Measurements from ENCODE around the gene ZNF774. TPM values are rescaled to one million over a fixed set of nuclear protein-coding genes. Genes with fewer than 3 reads are reported as not detected.

ZNF774 gene
- total RNA-seq, 3 donors from 2014 or later: 0.46 to 1.2 (median 1.0) TPM

DNA sequence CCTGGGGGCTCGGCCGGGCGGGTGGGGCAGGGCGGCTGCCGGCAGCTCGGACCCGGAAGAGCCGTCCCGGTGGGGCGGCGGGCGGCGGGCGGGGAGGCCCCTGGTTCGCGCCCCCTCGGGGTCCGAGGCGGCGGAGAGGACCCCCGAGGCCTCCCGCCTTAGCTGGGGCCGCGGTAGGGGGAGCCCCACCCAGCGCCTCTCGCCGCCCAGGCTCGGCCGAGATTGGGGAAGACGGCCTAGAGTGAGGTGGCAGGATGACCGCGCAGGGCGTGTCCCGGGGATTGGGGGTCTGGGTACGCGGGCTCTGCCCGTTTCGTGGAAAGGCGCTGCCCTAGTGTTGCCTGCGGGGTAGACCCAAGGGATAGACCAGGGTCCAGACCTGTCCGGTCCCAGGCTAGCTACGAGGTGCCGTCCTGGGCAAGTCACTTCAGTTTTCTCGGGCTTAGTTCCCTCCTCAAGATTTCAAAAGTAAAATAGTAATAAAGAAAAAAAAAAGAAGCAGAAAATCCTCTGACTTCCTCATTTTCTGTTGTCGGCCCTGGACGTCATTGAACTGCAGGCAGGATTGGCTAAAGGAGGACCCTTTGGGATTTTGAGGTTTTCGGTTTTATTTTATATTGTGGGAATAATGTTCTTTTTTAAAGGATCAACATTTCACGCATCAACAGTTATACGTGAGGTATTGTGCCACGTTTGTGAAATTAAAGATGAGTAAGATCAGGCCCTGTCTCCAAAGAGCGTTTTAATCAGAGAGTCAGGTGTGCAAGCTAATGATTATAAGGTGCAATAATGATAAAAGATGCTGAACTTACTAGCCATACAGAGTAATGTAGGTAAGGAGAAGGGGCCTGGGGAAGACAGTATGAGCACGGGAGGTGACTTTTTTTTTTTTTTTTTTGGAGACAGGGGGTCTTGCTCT is 36.6 kb downstream of the ZNF774 start:
- Mint-ChIP-seq H3K27me3 (ENCODE audit: low read depth) (no peaks in the 10 kb centered on the region), H3K4me1 (ENCODE audit: low read depth) (peaks cover 49% of the 10 kb centered on the region), H3K4me3 (peak overlapping the region; percentile 87), H3K9me3 (no peaks in the 10 kb centered on the region), H3K36me3 (ENCODE audit: insufficient read depth) (peaks cover 29% of the 10 kb centered on the region)
- DNase-seq (peak; percentile 32), ATAC-seq (peak; percentile 54 to 55)

DNA sequence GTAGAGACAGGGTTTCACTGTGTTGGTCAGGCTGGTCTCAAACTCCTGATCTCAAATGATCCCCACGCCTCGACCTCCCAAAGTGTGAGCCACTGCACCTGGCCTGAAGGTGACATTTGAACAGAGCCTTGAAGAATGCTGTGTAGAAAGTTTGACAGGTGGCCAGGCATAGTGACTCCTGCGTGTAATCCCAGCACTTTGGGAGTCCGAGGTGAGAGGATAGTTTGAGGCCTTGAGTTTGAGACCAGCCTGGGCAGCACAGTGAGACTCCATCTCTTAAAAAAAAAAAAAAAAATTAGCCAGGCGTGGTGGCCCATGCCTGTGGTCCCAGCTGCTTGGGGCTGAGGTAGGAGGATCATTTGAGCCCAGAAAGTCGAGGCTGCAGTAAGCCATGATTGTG is 37.4 kb downstream of the ZNF774 start:
- H3K9me3 Mint-ChIP-seq: no peaks in the 10 kb centered on the region
- peak overlapping the region; percentile 87 for H3K4me3 Mint-ChIP-seq
- ATAC-seq: no peak
- H3K4me1 Mint-ChIP-seq (ENCODE audit: low read depth): peaks cover 56% of the 10 kb centered on the region
- peaks cover 29% of the 10 kb centered on the region for H3K36me3 Mint-ChIP-seq (ENCODE audit: insufficient read depth)
- no peak for DNase-seq
- H3K27me3 Mint-ChIP-seq (ENCODE audit: low read depth): no peaks in the 10 kb centered on the region

DNA sequence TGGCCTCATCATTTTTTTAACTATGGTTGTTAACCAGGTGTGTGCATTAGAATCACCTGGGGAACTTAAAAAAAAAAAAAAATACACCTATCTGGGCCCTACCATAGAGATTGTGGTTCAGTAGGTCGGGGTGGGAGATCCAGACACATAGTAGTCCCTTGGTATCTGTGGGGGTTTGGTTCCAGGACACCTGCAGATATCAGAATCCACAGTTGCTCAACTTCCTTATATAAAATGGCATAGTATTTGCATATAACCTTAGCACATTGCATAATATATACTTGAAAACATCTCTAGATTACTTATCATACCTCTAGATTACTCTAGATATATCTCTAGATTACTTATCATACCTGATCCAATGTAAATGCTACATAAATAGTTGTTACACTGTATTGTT is 41.0 kb downstream of the ZNF774 start:
- peaks cover 71% of the 10 kb centered on the region for H3K4me1 Mint-ChIP-seq (ENCODE audit: low read depth)
- no peak for DNase-seq
- peaks cover 38% of the 10 kb centered on the region for H3K36me3 Mint-ChIP-seq (ENCODE audit: insufficient read depth)
- H3K9me3 Mint-ChIP-seq: no peaks in the 10 kb centered on the region
- ATAC-seq: no peak
- H3K27me3 Mint-ChIP-seq (ENCODE audit: low read depth): no peaks in the 10 kb centered on the region
- H3K4me3 Mint-ChIP-seq: no peak overlapping the region

DNA sequence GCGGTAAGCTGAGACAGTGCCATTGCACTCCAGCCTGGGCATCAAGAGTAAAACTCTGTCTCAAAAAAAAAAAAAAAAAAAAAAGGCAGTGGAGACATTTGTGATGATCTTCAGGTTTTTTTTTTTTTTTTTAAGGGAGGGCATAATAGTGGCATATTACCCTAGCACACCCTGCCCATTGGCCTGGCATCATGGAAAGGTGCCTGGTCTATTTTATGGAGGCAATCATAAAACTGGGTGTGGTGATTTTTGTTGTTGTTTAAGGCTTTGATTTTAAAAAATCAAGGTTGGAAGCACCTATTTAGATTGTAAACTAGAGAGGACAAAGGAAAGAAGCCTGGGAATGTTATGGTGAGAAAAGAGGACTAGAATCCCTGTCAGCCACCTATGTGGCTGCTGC is 42.0 kb downstream of the ZNF774 start:
- Mint-ChIP-seq H3K4me3 (no peak overlapping the region), H3K9me3 (no peaks in the 10 kb centered on the region), H3K36me3 (ENCODE audit: insufficient read depth) (peaks cover 37% of the 10 kb centered on the region), H3K27me3 (ENCODE audit: low read depth) (no peaks in the 10 kb centered on the region), H3K4me1 (ENCODE audit: low read depth) (peaks cover 74% of the 10 kb centered on the region)
- ATAC-seq: no peak
- DNase-seq: no peak

DNA sequence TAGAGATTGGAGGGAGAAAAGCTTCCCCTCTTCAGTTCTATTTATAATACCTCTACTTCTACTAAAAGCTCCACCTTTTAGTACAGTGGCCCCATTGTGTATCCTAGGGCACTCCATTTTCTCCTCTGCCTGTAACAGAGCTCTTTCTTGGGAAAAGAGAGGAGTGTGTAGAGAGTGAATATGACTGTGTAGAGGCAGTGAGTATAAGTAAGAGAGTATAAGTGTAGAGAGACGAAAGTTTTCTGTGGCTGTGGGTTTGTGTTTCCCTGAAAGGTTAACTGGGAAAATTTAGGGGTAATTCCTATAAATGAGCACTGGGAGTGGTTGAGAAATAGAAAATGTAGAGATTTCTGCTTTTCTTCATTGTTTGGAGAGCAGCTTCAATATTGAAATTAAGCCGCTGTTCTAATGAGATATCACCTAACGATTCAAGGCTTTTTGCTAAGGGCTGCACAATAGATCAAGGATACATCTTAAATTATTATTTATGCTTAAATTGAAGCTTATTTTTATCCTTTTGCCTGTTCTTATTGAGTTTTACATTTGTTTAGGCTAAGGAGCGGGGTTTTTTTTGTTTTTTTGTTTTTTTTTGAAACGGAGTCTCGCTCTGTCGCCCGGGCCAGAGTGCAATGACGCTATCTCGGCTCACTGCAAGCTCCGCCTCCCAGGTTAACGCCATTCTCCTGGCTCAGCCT is 42.8 kb downstream of the ZNF774 start:
- Mint-ChIP-seq H3K9me3 (no peaks in the 10 kb centered on the region), H3K4me3 (no peak overlapping the region), H3K4me1 (ENCODE audit: low read depth) (peaks cover 73% of the 10 kb centered on the region), H3K36me3 (ENCODE audit: insufficient read depth) (peaks cover 36% of the 10 kb centered on the region), H3K27me3 (ENCODE audit: low read depth) (no peaks in the 10 kb centered on the region)
- DNase-seq (no peak), ATAC-seq (no peak)

DNA sequence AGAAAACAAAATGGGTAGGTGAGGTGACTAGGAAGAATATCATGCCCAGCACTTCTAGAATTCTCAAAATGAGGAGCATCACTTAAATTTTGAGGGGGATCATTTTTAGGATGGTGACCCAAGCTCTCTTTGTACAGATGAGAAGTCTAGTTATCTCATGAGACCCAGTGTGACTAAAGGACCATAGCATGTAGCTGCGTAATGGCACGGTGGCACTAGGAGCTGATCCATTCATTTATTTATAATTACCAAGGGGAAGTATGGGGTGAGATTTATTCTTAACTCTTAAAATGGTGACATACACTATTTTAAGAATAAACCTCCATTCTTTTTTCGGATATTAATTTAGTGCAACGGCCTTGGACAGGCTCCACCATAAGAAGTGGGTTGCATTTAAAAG is 44.2 kb downstream of the ZNF774 start:
- ATAC-seq (no peak), DNase-seq (no peak)
- H3K27me3 Mint-ChIP-seq (ENCODE audit: low read depth): no peaks in the 10 kb centered on the region
- peaks cover 73% of the 10 kb centered on the region for H3K4me1 Mint-ChIP-seq (ENCODE audit: low read depth)
- H3K4me3 Mint-ChIP-seq: no peak overlapping the region
- H3K9me3 Mint-ChIP-seq: no peaks in the 10 kb centered on the region
- peaks cover 27% of the 10 kb centered on the region for H3K36me3 Mint-ChIP-seq (ENCODE audit: insufficient read depth)

DNA sequence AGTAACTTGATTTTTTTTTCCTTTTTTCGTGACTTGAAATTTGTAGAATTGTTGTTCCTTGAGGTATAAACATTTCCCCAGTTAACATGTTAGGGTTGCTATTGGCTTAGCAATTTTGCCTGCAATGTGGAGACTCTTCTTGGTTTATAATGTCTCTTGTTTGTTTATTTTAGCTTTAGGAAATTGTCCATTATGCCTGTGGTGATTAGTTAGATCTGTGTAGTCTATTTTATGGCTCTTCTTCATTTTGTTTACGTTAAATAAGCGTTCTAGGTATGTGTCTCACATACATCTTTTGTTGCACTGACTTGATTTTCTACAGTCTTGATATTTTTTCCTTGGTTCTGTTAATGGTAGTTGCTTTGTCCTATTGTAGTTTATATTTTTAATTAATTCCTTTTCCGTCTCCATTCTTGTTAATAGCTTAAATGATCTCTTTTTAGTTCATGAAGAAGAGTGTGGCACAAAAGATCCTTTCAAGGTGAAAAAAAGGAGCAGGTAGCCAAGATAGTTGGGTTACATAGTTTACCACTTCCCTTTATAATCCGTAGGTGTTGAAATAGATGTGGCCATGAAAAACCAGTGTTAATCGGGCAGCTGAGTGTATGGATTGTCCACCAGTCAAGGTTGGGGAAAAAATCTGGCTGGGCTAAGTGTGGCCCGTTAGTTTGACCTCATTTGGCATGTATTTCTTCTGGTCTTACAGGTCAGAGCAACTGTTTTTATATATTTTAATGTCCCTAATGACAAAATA is 48.1 kb downstream of the ZNF774 start:
- peaks cover 17% of the 10 kb centered on the region for H3K36me3 Mint-ChIP-seq (ENCODE audit: insufficient read depth)
- H3K4me3 Mint-ChIP-seq: peak overlapping the region; percentile 74
- H3K4me1 Mint-ChIP-seq (ENCODE audit: low read depth): peaks cover 69% of the 10 kb centered on the region
- no peaks in the 10 kb centered on the region for H3K27me3 Mint-ChIP-seq (ENCODE audit: low read depth)
- ATAC-seq (peak in 1 of 2 donors; percentile 15), DNase-seq (no peak)
- no peaks in the 10 kb centered on the region for H3K9me3 Mint-ChIP-seq

DNA sequence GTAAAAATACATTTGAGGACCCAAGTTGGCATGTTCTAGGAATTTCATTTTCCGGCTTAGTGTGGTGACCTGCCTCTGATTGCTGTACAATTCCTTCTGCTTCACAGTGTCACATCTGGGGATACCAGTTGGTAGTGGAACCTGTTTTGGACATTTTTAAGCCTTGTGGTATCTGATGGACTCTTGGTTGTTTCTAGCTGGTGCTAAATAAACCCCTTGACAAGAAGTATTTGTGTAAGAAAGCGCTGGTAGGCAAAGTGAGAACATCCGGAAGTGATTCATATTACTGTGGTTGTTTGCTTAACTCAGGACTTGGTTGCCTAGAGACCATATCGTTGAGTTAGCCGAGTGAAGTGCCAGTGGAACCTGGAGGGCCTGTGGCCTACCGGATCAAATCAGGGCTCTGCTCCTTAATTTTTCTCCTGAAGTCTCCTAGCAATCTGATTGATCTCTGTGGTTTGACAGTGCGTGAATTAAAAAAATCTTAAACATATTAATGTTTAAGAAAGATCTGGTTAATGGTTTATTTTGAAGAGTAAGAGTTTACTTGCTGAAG is 48.8 kb downstream of the ZNF774 start:
- Mint-ChIP-seq H3K36me3 (ENCODE audit: insufficient read depth) (peaks cover 17% of the 10 kb centered on the region), H3K4me1 (ENCODE audit: low read depth) (peaks cover 68% of the 10 kb centered on the region), H3K4me3 (peak overlapping the region; percentile 74), H3K9me3 (no peaks in the 10 kb centered on the region), H3K27me3 (ENCODE audit: low read depth) (no peaks in the 10 kb centered on the region)
- DNase-seq (peak; percentile 39), ATAC-seq (peak; percentile 100)

DNA sequence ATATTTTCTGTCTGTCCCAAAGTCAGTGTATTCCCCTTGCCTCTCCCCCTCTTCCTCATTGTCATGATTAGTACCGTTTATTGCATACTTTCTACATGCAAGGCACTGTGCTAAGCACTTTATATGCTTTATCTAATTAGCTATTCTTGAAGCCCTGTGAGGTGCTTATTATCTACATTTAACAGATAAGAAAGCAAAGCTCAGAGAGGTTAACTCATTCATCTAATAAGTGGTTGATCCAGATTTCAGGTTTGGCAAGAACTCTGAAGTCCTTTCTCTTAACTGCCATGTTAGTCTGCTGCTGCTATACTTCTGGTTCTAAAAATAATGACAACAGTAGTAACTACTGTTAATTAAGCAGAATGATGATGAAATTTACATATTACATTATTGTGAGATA is 49.4 kb downstream of the ZNF774 start:
- ATAC-seq: no peak
- Mint-ChIP-seq H3K27me3 (ENCODE audit: low read depth) (no peaks in the 10 kb centered on the region), H3K9me3 (no peaks in the 10 kb centered on the region), H3K4me3 (peak overlapping the region; percentile 74), H3K36me3 (ENCODE audit: insufficient read depth) (peaks cover 12% of the 10 kb centered on the region), H3K4me1 (ENCODE audit: low read depth) (peaks cover 68% of the 10 kb centered on the region)
- DNase-seq: no peak

DNA sequence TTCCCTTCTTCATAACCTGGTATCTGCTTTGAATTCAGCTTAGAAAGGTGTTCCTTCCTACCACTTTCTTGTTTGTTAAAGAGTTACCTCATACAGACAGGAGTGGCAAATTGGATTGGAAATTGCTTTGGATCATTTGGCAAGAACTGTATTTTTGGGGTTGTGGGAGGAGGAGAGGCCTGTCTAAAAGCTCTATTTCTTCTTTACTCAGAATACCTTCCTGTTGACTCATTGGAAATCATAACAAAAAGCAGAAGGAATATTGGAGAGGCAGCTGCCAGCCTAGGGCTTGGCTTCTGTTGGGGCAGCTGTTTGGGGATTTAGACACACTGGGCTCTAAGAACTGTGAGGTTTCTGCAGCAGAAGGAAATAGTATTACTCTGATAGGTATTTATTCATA is 50.1 kb downstream of the ZNF774 start:
- Mint-ChIP-seq H3K36me3 (ENCODE audit: insufficient read depth) (peaks cover 12% of the 10 kb centered on the region), H3K4me3 (peak overlapping the region; percentile 11), H3K9me3 (no peaks in the 10 kb centered on the region), H3K4me1 (ENCODE audit: low read depth) (peaks cover 72% of the 10 kb centered on the region), H3K27me3 (ENCODE audit: low read depth) (no peaks in the 10 kb centered on the region)
- DNase-seq (no peak), ATAC-seq (no peak)

DNA sequence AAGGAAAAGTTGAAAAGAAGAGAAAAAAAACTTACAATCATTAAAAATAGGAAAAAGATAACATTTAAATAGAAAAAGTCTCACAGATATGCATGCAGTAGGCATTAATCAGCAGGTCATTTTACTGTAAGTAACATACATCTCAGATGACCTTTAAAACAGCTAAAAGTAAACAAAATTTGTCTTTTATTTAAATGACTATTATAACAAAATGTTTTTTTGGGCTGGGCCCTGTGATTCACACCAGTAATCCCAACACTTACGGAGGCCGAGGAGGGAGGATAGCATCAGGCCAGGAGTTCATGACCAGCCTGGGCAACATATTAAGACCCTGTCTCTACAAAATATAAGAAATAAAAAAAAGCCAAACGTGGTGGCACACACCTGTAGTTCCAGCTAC is 50.7 kb downstream of the ZNF774 start:
- DNase-seq: no peak
- Mint-ChIP-seq H3K4me3 (no peak overlapping the region), H3K27me3 (ENCODE audit: low read depth) (no peaks in the 10 kb centered on the region), H3K4me1 (ENCODE audit: low read depth) (peaks cover 76% of the 10 kb centered on the region), H3K9me3 (no peaks in the 10 kb centered on the region), H3K36me3 (ENCODE audit: insufficient read depth) (peaks cover 12% of the 10 kb centered on the region)
- ATAC-seq: no peak

DNA sequence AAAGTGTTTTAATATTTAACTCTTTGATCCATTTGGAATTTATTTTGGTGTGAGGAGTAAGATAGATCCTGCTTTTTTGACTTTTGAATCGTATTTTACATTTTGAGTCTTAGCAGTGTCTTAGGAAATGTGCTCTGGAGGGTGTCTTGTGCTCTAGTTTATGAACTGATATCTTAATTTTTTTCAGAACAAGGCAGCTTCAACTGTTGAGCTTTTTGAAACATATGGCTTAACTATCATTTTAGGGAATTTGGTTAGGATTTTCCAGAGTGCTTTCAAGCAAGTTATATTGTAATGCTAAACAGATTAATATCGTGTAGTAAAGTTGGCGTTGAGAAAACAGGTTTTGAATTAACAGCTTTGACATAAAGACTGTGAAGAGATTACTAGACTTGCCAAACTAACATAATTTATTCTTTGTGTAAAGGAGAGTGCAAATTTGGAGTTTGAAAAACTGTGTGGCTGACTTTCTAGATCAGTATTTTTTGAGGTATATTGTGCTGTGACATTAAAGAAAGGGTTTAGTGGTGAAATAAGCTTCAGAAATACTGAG is 53.0 kb downstream of the ZNF774 start:
- no peaks in the 10 kb centered on the region for H3K27me3 Mint-ChIP-seq (ENCODE audit: low read depth)
- peaks cover 4% of the 10 kb centered on the region for H3K9me3 Mint-ChIP-seq
- peaks cover 81% of the 10 kb centered on the region for H3K4me1 Mint-ChIP-seq (ENCODE audit: low read depth)
- ATAC-seq: no peak
- H3K4me3 Mint-ChIP-seq: no peak overlapping the region
- peaks cover 23% of the 10 kb centered on the region for H3K36me3 Mint-ChIP-seq (ENCODE audit: insufficient read depth)
- no peak for DNase-seq

DNA sequence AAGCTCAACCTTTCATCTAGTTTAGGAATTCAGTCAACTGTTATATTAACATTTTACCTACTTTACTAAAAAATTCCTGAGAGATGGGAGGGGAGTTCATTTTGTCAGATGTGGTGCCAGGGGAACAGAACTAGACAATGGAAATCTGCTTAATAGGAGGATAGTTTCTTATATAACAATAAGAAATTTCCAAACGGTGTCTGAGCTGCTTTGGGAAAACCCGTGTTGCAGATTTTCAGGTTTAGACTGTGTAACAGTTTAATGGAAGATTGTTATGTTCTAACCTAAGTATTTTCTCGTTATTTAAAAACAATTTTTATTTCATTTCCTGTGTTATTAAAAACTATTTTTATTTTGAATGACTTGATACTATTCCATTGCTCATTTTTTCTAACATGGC is 55.3 kb downstream of the ZNF774 start:
- Mint-ChIP-seq H3K27me3 (ENCODE audit: low read depth) (no peaks in the 10 kb centered on the region), H3K36me3 (ENCODE audit: insufficient read depth) (peaks cover 24% of the 10 kb centered on the region), H3K9me3 (peaks cover 4% of the 10 kb centered on the region), H3K4me1 (ENCODE audit: low read depth) (peaks cover 74% of the 10 kb centered on the region), H3K4me3 (no peak overlapping the region)
- DNase-seq (no peak), ATAC-seq (no peak)

DNA sequence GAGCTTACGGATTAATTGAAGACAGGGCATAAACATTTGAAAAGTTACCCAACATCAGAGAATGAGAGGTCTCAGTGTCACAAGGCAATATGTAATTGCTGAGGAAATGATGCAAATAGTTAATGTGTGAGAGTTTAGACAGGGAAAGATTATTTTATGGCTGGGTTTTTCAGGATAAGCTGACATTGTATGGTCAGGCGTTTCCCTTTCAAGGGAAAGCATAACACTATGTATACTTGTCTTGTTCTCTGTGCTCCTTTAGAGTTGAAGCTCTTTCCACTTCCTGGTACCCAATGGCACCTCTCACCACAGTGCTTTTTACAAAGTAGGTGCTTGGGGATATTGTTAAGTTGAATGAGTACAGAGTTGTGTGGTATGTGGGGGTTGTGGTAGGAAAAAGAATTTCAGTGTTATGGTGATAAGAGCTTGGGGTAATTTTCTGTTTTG is 55.8 kb downstream of the ZNF774 start:
- H3K27me3 Mint-ChIP-seq (ENCODE audit: low read depth): no peaks in the 10 kb centered on the region
- ATAC-seq (peak; percentile 94), DNase-seq (no peak)
- peaks cover 75% of the 10 kb centered on the region for H3K4me1 Mint-ChIP-seq (ENCODE audit: low read depth)
- H3K36me3 Mint-ChIP-seq (ENCODE audit: insufficient read depth): peaks cover 22% of the 10 kb centered on the region
- H3K9me3 Mint-ChIP-seq: peaks cover 4% of the 10 kb centered on the region
- peak overlapping the region; percentile 3 for H3K4me3 Mint-ChIP-seq

Measured in activated T-cell treated with anti-CD3 and anti-CD28 coated beads, Interleukin-2, amount 50 U/mL, for 4 hours (primary cell).